Natural killer cell (primary cell): Measurements from ENCODE around the gene PLPP1. TPM values are rescaled to one million over a fixed set of nuclear protein-coding genes. Genes with fewer than 3 reads are reported as not detected.

Experiments used
- ATAC-seq, 3 donors: fragments of 150-1000 bp in 2 of 3; fragments of 200-7000 bp in 1 of 3; cut with Tn5 transposase; 1 replicate in 1 of 3; 2 replicates in 2 of 3; pipeline ENCODE4 v1.10.0; 2021; ENCODE audit warnings: mild to moderate bottlenecking in 2 of 3, moderate library complexity in 2 of 3
- DNase-seq, 2 donors: peaks; one replicate each; pipeline versions ENCODE4 v3.0.0 to v3.0.0-alpha.2; 2013 to 2021; ENCODE audit warnings: mixed read lengths in 1 of 2
- H3K27ac ChIP-seq: one replicate; pipeline ENCODE4 v1.5.1; 2013; ENCODE audit warnings: mild to moderate bottlenecking, low read length
- H3K27me3 ChIP-seq: one replicate; pipeline ENCODE4 v1.6.1; 2013; ENCODE audit warnings: low read length; ENCODE audit not compliant: control insufficient read depth, insufficient read depth
- H3K36me3 ChIP-seq: one replicate; pipeline ENCODE4 v1.6.1; 2013; ENCODE audit warnings: low read length; ENCODE audit not compliant: control insufficient read depth, insufficient read depth
- H3K4me1 ChIP-seq: one replicate; pipeline ENCODE4 v1.6.1; 2013; ENCODE audit warnings: low read length; ENCODE audit not compliant: control insufficient read depth, insufficient read depth
- H3K4me3 ChIP-seq: one replicate; pipeline ENCODE4 v1.5.1; 2013; ENCODE audit warnings: low read length
- H3K9me3 ChIP-seq: one replicate; pipeline ENCODE4 v1.6.1; 2013; ENCODE audit warnings: low read length; ENCODE audit not compliant: control insufficient read depth, insufficient read depth
- H3K27ac Mint-ChIP-seq, 2 donors: one replicate each; pipeline ENCODE4 v1.8.0; 2022; ENCODE audit warnings: mild to moderate bottlenecking in 2 of 2, mixed read lengths in 2 of 2, moderate library complexity in 1 of 2
- H3K27me3 Mint-ChIP-seq, 2 donors: one replicate each; pipeline ENCODE4 v1.8.0; 2022; ENCODE audit warnings: low read depth in 2 of 2, mixed read lengths in 2 of 2
- H3K36me3 Mint-ChIP-seq: one replicate; pipeline ENCODE4 v1.8.0; 2022; ENCODE audit warnings: mixed read lengths
- H3K4me1 Mint-ChIP-seq, 2 donors: one replicate each; pipeline ENCODE4 v1.8.0; 2022; ENCODE audit warnings: mixed read lengths in 2 of 2
- H3K4me3 Mint-ChIP-seq: one replicate; pipeline ENCODE4 v1.8.0; 2022; ENCODE audit warnings: mild to moderate bottlenecking, moderate library complexity, mixed read lengths
- H3K9me3 Mint-ChIP-seq, 2 donors: one replicate each; pipeline ENCODE4 v1.8.0; 2022; ENCODE audit warnings: mixed read lengths in 2 of 2
- WGBS: methylation state at CpG from one replicate; pipeline ENCODE4 v1.1.7; 2013; ENCODE audit warnings: missing lambda C conversion rate; ENCODE audit not compliant: insufficient coverage; 5-methylcytosine and 5-hydroxymethylcytosine counted together
- intact Hi-C: fragments of 100-400 bp; cut with micrococcal nuclease; formaldehyde crosslinking; loops from one replicate; pipeline ENCODE4 v1.14.2; 2022
- total RNA-seq, 4 donors: library from RNA; stranded (reverse); fragments of 120-200 nt in 1 of 4; gene quantifications; one replicate each; pipeline versions ENCODE4 v1.2.3 to v1.2.4, GENCODE V29; 2013 to 2022
- TF ChIP-seq, protein P1 (sequence below): fragments of 200-600 bp; IDR thresholded peaks from one replicate; pipeline ENCODE4 v1.8.0; 2022; ENCODE audit warnings: antibody characterized with exemption

Gene PLPP1
- total RNA-seq, 3 donors from 2014 or later (not counting 1 experiment from before 2014, with no cell fraction given) = 3.3 to 5.5 (median 4.2) TPM

GRCh38 chr5:55523293-55523692, 11.5 kb downstream of the PLPP1 start:
- intact Hi-C loops = no loop called here
- Mint-ChIP-seq H3K9me3 (no peaks in the 10 kb centered on the region), H3K36me3 (no peaks in the 10 kb centered on the region), H3K4me1 (no peaks in the 10 kb centered on the region), H3K27ac (no peak overlapping the region), H3K4me3 (no peak overlapping the region), H3K27me3 (peaks cover 0 to 17% of the 10 kb centered on the region in 2 donors)
- H3K36me3 ChIP-seq = no peaks in the 10 kb centered on the region
- WGBS = 95% methylated on average over 2 of the region's 2 CpGs
- H3K27me3 ChIP-seq = no peaks in the 10 kb centered on the region
- no peak overlapping the region for H3K4me3 ChIP-seq
- TF ChIP-seq, protein P1, sequence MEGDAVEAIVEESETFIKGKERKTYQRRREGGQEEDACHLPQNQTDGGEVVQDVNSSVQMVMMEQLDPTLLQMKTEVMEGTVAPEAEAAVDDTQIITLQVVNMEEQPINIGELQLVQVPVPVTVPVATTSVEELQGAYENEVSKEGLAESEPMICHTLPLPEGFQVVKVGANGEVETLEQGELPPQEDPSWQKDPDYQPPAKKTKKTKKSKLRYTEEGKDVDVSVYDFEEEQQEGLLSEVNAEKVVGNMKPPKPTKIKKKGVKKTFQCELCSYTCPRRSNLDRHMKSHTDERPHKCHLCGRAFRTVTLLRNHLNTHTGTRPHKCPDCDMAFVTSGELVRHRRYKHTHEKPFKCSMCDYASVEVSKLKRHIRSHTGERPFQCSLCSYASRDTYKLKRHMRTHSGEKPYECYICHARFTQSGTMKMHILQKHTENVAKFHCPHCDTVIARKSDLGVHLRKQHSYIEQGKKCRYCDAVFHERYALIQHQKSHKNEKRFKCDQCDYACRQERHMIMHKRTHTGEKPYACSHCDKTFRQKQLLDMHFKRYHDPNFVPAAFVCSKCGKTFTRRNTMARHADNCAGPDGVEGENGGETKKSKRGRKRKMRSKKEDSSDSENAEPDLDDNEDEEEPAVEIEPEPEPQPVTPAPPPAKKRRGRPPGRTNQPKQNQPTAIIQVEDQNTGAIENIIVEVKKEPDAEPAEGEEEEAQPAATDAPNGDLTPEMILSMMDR = no peak
- ATAC-seq (no peak), DNase-seq (no peak)
- H3K27ac ChIP-seq = no peak overlapping the region
- no peaks in the 10 kb centered on the region for H3K9me3 ChIP-seq
- H3K4me1 ChIP-seq = no peaks in the 10 kb centered on the region

GRCh38 chr5:55521881-55522280, 12.9 kb downstream of the PLPP1 start:
- Histone ChIP-seq H3K27ac (no peak overlapping the region), H3K4me1 (no peaks in the 10 kb centered on the region), H3K4me3 (no peak overlapping the region), H3K9me3 (no peaks in the 10 kb centered on the region), H3K27me3 (no peaks in the 10 kb centered on the region), H3K36me3 (no peaks in the 10 kb centered on the region)
- no peaks in the 10 kb centered on the region for H3K9me3 Mint-ChIP-seq
- no peak overlapping the region for H3K27ac Mint-ChIP-seq
- H3K27me3 Mint-ChIP-seq = peaks cover 0 to 17% of the 10 kb centered on the region in 2 donors
- WGBS = 81% methylated on average over 5 of the region's 5 CpGs
- intact Hi-C loops = no loop called here
- ATAC-seq = no peak
- DNase-seq = no peak
- no peak overlapping the region for H3K4me3 Mint-ChIP-seq
- H3K36me3 Mint-ChIP-seq = no peaks in the 10 kb centered on the region
- TF ChIP-seq, protein P1 = no peak
- no peaks in the 10 kb centered on the region for H3K4me1 Mint-ChIP-seq

- WGBS = 89% methylated on average over 1 of the region's 2 CpGs
- no peaks in the 10 kb centered on the region for H3K4me1 Mint-ChIP-seq
- Histone ChIP-seq H3K4me1 (no peaks in the 10 kb centered on the region), H3K27me3 (no peaks in the 10 kb centered on the region), H3K9me3 (no peaks in the 10 kb centered on the region), H3K36me3 (no peaks in the 10 kb centered on the region), H3K27ac (no peak overlapping the region), H3K4me3 (no peak overlapping the region)
- no peaks in the 10 kb centered on the region for H3K9me3 Mint-ChIP-seq
- peaks cover 5 to 9% of the 10 kb centered on the region in 2 donors for H3K27me3 Mint-ChIP-seq
- no peak overlapping the region for H3K27ac Mint-ChIP-seq
- H3K36me3 Mint-ChIP-seq = no peaks in the 10 kb centered on the region
- intact Hi-C loops = no loop called here
- no peak overlapping the region for H3K4me3 Mint-ChIP-seq
- TF ChIP-seq, protein P1 = no peak
- DNase-seq (no peak), ATAC-seq (no peak)
These were observed 14.5 kb downstream of the PLPP1 start for GRCh38 chr5:55520117-55520839.
